Lower leg skin (tissue), 3 donors: ENCODE data around the gene TMEM94.

Source experiments
- POLR2A ChIP-seq, 2 donors: fragments of 450-650 bp; IDR thresholded peaks; one replicate each; pipeline ENCODE4 v1.6.1; 2016 to 2017; ENCODE audit warnings: antibody characterized with exemption in 2 of 2, mild to moderate bottlenecking in 1 of 2, moderate library complexity in 1 of 2
- TF ChIP-seq, protein P1 (sequence below), 3 donors: fragments of 450-650 bp; IDR thresholded peaks; one replicate each; pipeline ENCODE4 v1.5.1; 2016; ENCODE audit warnings: antibody characterized with exemption in 3 of 3, mild to moderate bottlenecking in 3 of 3, moderate library complexity in 2 of 3

DNA sequence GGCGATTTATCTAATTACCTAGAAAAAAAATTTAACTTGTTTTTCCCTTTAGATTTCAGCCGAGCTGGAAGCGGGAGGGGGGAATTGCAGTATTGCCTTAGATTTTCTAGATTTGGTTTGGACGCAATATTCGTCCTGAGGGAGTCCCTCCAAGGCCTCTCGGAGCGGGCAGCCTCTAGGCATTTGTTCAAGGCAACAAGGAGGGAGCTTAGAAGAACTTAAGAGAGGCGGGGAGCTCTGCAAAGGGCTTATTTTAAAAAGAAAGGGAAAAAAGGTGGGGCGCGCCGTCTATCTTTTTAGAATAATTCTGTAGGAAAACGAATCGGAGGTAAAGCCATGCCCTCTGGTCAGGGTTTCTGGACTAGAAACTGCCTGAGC is 407 bp upstream of the TMEM94 start:
- TF ChIP-seq POLR2A (IDR thresholded peaks at IDR 0.05): no peak
- TF ChIP-seq, protein P1, sequence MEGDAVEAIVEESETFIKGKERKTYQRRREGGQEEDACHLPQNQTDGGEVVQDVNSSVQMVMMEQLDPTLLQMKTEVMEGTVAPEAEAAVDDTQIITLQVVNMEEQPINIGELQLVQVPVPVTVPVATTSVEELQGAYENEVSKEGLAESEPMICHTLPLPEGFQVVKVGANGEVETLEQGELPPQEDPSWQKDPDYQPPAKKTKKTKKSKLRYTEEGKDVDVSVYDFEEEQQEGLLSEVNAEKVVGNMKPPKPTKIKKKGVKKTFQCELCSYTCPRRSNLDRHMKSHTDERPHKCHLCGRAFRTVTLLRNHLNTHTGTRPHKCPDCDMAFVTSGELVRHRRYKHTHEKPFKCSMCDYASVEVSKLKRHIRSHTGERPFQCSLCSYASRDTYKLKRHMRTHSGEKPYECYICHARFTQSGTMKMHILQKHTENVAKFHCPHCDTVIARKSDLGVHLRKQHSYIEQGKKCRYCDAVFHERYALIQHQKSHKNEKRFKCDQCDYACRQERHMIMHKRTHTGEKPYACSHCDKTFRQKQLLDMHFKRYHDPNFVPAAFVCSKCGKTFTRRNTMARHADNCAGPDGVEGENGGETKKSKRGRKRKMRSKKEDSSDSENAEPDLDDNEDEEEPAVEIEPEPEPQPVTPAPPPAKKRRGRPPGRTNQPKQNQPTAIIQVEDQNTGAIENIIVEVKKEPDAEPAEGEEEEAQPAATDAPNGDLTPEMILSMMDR (IDR thresholded peaks at IDR 0.05): no peak
